GM19372 (cell line): ENCODE data around the gene IFT88.

Experiments
- ATAC-seq: cut with Tn5 transposase; IDR thresholded peaks from one replicate; pipeline ENCODE4 v1.9.1; 2021; ENCODE audit warnings: mild to moderate bottlenecking, low read depth, moderate library complexity; ENCODE audit not compliant: unreplicated experiment

Gene IFT88, protein sequence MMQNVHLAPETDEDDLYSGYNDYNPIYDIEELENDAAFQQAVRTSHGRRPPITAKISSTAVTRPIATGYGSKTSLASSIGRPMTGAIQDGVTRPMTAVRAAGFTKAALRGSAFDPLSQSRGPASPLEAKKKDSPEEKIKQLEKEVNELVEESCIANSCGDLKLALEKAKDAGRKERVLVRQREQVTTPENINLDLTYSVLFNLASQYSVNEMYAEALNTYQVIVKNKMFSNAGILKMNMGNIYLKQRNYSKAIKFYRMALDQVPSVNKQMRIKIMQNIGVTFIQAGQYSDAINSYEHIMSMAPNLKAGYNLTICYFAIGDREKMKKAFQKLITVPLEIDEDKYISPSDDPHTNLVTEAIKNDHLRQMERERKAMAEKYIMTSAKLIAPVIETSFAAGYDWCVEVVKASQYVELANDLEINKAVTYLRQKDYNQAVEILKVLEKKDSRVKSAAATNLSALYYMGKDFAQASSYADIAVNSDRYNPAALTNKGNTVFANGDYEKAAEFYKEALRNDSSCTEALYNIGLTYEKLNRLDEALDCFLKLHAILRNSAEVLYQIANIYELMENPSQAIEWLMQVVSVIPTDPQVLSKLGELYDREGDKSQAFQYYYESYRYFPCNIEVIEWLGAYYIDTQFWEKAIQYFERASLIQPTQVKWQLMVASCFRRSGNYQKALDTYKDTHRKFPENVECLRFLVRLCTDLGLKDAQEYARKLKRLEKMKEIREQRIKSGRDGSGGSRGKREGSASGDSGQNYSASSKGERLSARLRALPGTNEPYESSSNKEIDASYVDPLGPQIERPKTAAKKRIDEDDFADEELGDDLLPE

GRCh38 chr13:20566898-20567874 lies at the start of gene IFT88:
Gene IFT88 (plus strand): TSS chr13:20567157. CDS start chr13:20574386, 7,229 bp downstream.
- ATAC-seq = peak; percentile 77

DNA sequence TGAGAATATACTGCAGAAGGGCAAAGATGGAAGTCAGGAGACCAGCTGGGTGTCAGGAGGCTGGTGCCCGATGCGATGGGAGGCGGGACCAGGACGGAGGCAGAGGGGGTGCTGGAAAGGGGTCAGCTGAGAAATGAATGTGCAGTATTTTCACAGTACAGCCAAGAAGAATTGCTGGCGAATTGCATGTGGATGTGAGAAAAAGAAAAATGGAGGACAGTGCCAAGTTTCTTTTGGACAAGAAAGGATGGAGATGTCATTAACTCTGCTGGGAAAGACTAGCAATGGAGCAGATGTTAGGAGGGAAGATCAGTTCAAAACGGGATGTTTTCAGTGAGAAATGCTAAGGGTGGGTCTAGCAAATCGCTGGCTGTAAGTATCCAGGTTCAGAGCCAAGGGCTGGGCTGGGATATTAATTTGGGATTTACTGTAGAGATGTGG lies 48.3 kb upstream of the IFT88 start:
- ATAC-seq = no peak

DNA sequence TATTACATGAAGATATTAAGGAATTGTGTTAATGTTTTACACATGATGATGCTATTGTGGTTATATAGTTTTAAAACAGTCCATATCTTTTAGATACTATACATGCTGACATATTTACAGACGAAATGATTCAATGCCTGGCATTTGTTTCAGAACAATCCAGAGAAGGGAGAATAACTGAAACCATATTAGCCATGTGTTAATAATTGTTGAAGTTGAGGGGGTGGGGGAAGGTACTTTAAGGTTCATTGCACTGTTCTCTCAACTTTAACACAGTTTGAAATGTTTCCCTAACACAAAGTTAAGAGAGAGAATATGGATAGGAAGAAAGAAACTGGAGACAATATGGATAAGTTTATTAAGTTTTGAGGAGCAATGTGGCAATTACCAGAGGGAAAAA lies 47.1 kb upstream of the IFT88 start:
- ATAC-seq = no peak

- no peak for ATAC-seq
These were observed 45.4 kb upstream of the IFT88 start for GRCh38 chr13:20521364-20522115.

DNA sequence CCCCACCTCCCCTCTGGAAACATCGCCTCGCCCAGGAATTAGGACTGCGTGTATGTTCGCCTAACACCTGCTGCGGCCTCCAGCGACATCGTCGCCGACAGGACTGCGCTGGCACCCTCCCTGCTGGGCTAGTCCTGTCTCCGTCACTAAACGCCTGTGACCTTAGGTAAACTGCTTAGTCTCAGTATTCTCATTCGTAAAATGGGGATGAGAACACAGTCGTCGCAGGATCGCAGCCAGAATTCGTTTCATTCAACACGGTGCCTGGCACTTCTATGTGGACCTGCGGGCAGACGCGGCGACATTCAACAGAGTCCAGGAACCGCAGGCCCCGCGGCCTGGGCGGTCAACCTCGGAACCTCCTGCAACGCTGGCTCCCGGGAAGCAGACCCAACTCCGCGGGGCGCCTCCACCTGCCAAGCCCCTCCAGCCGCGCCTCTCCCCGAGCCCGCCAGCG lies 41.8 kb upstream of the IFT88 start:
- ATAC-seq = no peak

DNA sequence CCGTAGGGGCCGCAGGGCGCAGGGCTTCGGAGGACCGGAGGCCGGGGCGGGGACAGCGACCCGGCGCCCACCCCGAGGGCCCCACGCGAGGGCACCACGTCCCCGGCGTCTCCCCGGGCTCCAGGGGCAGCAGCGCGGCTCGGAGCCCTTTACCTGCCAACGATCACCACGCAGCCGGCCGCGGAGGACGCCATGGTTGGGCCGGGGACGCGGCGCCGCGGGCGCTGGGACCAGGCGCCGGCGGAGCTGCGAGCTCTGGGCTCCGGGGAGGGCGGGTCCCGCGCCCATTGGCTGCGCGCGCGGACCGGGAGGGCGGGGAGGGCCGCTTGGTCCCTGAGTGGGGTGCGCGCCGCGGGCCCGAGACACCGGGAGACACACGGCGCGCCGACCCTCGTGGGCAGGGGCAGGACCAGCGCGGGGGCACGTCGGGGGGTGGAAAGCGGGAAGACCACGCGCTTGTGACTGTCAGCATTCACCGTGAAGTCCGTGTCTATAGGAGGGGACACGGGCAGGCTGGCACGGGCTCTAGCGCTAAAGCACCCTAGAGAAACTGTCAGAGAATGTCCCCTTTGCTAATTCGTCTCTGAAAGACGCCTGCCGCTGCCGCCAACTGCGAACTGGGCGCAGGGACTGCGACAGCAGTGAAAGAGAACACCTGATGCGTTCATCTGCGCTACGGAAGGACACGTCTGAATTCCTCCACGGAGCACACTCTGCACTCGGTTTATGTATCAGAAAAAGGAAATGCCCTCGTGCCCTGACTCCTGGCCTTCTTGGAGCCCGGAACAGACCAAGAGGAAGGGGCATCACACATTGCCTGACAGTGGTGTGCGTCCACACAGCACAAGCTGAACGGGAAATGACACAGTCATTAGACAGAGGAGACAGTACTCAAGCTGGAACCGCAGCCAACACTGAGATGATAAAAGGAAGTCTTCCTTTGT lies 41.1 kb upstream of the IFT88 start, which contains the start of gene CRYL1:
CRYL1 (minus strand) TSS at position 257 of the 944 bp plus-strand sequence; CDS start at position 194, 63 bp downstream.
- peak; percentile 71 for ATAC-seq

DNA sequence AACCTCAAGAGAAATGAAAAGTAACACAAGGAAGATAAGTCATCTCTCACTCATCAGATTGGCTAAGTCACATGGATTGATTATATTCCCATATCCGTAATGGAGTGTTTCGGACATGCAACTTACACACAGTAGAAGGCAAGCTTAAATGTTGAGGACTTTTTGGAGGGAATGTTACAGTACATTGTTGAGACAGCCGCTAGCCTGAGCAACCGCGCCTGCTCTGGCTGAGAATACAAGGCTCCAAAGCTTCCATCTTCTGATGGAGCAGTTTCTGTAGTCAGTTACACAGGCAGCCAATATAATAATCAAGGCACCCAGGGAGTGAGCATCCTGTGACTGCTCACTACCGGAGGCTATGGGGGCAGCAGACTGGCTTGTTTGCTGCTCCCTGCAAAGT lies 40.3 kb upstream of the IFT88 start:
- ATAC-seq = no peak

DNA sequence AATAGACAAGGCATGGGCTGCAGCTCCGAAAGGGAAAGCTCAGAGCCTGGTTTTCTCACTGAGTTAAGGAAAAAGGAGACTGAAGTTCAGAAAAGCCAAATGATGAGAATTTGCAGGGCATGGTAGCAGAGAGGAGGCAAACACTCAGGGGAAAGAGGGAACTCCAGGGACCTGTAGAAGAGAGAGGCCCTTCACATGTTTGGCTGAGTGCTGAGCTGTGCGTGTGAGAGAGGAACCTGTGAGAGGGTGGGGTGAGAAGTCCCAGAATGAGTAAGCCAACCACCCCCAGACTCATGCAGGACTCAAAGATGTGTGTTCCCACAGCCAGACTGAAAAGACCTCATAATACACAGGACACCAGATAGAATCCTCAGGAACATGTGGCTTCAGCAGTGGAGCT lies 38.5 kb upstream of the IFT88 start:
- ATAC-seq = no peak

GRCh38 chr13:20534038-20534608 lies 32.8 kb upstream of the IFT88 start:
- no peak for ATAC-seq

- ATAC-seq = no peak
These were observed 30.0 kb upstream of the IFT88 start for GRCh38 chr13:20536992-20537391.

GRCh38 chr13:20544201-20544923 lies 22.6 kb upstream of the IFT88 start:
- ATAC-seq = no peak

GRCh38 chr13:20546556-20546955 lies 20.4 kb upstream of the IFT88 start:
- ATAC-seq = no peak

DNA sequence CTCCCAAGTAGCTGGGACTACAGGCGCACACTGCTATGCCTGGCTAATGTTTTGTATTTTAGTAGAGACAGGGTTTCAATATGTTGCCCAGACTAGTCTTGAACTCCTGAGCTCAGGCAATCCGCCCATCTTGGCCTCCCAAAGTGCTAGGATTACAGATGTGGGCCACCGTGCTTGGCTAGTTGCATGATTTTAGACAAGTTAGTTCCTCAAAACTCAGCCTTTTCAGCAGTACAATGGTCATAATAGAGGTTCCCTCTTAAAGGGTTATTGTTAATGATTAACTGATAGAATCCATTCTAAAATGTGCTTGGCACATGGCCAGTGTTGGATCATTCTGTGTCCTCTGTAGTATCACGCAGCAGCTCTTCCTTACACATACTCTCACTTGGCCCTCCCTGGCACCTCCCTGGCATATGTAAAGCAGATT lies 19.5 kb upstream of the IFT88 start:
- no peak for ATAC-seq

DNA sequence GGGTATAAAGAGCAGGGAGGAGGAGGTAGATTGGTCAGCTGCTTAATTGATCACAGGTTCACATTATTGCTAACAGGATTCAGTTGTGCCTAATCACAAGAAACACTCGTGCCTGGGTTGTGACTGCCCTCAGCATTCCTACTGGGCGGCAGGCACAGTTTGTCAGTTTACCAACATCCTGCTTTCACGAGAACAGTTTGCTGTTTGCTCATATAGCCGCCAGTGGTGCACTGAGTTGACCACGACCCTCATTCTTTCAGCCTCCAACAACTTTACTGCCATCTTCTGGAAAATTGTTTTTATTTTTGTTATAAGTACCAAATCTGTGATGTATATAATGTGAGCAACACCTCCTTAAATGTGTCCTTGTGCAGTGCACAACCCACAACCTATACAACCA lies 16.2 kb upstream of the IFT88 start:
- ATAC-seq = no peak

GRCh38 chr13:20553311-20553710 lies 13.6 kb upstream of the IFT88 start:
- no peak for ATAC-seq

DNA sequence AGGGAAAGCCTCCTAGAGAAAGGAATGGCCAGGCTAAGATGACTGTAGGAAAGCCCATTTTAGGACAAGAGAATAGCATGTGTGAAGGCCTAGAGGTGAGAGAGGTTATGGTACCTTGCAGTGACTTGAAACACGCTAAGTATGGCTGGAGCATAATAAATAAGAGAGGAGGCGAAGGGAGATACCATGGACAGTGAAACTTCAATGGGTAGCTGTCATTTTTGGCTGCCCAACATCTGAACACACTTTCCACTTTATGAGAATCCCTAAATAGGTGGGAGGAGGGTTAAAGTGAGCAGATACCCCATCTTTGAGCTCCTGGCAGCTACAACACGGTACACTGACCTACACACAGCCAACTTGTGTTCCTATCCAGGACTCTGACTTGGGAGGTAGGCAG lies 8.0 kb upstream of the IFT88 start:
- no peak for ATAC-seq

- ATAC-seq = no peak
These were observed 7.1 kb upstream of the IFT88 start for GRCh38 chr13:20559659-20560356.
